GM12873 (cell line): Measurements from ENCODE around the gene SCAMP1.

Experiments used
- TF ChIP-seq, protein P1 (sequence below): IDR thresholded peaks from 2 replicates; pipeline ENCODE4 v1.5.1; 2012; ENCODE audit warnings: low read depth, mild to moderate bottlenecking, moderate library complexity, low read length, control low read depth; ENCODE audit not compliant: insufficient read depth; ENCODE audit errors: missing control alignments

Gene SCAMP1

DNA sequence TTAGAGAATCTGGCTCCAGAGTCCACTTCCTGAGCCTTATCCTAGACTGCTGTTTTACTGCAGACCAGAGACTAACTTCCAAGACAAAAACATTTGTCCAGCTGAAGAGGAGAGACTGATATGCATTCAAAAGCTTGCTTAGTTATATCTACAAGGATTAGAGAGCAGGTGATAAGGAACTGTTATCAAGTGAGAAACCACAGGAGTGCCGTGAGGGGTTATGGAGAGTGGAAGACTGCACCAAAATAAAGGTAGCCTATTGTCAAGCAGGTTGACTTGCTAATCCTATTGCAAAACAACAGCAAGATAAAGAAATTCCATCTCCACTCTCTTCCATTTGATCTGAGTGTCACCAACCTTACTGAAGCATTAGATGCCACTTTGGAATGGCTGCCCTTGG lies 139.1 kb downstream of the SCAMP1 start:
- TF ChIP-seq, protein P1, sequence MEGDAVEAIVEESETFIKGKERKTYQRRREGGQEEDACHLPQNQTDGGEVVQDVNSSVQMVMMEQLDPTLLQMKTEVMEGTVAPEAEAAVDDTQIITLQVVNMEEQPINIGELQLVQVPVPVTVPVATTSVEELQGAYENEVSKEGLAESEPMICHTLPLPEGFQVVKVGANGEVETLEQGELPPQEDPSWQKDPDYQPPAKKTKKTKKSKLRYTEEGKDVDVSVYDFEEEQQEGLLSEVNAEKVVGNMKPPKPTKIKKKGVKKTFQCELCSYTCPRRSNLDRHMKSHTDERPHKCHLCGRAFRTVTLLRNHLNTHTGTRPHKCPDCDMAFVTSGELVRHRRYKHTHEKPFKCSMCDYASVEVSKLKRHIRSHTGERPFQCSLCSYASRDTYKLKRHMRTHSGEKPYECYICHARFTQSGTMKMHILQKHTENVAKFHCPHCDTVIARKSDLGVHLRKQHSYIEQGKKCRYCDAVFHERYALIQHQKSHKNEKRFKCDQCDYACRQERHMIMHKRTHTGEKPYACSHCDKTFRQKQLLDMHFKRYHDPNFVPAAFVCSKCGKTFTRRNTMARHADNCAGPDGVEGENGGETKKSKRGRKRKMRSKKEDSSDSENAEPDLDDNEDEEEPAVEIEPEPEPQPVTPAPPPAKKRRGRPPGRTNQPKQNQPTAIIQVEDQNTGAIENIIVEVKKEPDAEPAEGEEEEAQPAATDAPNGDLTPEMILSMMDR = no peak

DNA sequence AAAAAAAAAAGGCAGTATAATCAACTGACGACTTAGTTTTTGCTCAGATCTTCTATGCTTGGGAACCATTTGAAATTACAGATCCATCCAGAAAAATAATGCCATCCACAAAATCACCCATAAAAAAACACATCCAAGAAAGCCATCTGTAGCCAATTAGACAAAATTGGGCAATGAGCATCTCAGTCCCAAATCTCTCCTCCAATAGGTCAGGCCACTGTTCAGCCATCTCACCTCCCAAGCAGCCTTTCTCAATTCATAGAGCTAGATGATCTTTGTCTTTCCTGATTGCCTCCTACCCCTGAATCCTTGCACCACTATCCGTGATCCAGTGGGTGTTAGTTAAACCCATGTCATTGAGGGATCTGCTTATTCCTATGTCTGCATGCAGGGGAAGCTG lies 139.6 kb downstream of the SCAMP1 start:
- TF ChIP-seq, protein P1 = no peak

DNA sequence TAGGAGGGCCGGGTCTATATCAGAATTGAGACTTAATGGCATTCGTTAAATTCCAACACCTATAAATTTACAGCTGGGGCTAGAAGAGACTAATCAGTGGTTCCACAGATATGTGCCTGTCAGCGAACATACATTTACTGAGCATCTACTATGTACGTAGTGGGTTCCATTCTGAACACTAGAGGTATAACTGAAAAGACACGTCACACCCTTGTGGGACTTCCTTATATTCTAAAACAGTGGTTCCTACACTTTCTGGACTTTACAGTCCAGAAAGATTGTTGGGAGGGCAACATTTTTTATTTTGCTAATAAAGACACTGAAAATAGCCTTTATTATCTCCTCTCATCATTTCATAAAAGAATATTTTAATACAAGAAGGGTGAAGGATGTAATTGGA lies 140.5 kb downstream of the SCAMP1 start:
- TF ChIP-seq, protein P1 = no peak

DNA sequence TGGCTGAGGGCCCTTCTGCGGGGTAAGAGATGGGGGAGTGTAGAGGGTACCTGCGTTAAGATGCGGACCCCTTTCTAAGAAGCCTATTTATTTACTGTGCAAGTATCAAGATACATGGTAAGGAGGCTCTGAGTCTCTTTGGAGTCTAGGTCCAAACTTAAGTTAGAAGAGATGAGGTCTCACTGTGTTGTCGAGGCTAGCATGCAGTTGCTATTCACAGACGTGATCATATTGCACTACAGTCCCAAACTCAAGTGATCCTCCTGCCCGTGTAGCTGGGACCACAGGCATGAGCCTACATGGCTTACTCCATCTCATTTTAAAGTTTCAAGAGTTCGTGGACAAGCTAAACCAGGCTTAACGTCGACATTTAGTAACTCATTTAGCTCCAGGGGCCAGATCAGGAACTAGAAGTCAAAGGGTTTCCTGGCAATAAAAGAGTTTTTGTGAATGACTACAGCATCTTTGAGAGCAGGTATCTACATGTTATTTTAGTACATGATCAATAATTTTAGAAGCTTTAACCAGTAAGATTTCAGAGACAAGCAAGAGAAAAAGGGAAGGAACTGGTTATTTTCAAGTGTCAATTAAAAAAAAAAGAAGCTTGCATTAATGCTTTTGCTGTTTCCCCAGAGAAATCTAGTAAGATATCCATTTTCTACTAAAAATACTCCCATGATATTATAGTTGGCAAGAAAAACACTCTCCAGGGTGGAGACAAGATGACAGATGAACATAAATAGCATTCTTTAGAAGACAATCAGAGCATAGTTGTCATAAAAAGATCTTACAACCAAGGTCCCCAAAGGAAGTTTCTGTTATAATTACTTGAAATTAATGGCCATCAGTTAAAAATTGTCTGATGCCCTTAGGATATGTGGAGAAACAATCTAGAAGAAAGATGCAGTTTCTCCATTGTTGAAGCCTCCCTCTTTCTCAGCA lies 141.3 kb downstream of the SCAMP1 start:
- TF ChIP-seq, protein P1 = no peak

DNA sequence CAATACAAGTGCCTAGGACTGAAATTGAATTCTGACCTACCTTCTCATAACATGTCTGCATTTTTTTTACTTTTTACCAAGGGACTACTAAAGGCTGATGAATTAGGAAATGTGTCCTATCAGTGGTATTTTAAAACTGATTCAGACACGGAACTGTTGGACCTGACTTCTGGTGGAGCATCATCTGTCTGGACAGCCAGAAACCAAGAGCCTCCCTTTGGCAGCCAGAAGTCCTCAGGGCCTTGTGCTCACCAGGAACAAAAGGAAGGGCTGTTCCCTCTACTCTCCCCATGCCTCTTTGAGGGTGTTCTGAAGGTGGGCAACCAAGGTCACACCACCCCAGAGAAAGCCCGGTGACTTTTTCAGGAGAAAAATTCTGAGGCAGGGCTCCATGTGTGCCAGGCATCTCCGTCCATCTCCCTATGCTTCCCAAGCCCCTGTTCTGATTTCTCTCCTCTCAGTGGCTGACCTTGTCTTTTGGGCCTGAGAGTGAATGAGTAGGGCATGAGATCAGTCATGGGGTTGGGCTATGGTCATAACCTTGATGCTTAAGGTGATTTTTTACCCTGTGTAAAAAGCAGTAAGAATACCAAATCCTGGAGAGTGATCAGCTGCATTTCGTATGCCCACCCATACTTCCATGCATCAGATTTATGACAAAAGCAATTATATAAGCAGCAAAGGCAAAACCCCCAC lies 143.7 kb downstream of the SCAMP1 start:
- TF ChIP-seq, protein P1 = no peak

DNA sequence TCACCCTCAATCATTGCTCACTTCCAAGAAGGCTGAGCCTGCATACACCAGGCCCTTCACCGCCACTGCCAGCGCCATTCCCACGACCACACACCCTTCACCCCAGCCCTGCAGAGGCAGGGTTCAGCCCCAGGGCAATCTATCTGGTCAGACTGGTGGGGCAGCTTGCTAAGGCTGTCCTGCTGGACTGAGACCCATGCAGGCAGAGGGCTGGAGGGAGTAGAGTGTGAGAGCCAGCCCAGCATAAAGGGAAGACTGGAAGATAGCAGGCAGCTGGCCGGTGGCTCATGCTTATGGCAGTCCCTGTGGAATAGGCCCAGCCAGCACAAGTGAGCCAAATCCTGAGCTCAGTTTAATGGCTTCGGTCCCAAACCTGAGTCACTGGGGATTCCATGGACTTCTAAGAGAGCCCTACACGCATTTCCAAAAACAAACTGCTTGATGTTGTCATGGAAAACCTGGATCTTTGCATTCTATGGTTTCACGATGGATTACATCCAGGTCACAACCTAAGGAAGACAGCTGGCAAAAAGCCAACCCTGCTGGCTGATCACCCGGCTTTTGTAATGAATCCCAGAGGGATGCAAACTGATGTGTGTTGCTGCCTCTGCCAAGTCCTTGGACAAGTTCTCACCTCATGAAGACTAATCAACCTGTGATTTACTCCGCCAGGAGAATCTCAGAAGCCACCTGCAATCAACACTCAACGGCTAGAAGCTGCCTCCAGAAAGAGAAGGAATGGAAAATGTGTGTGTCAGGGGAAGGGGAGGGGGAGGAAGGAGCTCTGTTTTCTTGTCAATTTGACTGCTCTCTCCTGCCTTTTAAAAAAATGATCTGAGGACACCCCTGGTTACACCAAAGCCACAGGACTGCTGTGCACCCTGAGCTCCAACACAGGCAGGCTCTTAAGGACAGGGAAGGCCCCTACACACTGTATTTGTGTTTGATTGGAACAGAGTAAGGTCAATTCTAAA lies 144.6 kb downstream of the SCAMP1 start:
- TF ChIP-seq, protein P1 = no peak

DNA sequence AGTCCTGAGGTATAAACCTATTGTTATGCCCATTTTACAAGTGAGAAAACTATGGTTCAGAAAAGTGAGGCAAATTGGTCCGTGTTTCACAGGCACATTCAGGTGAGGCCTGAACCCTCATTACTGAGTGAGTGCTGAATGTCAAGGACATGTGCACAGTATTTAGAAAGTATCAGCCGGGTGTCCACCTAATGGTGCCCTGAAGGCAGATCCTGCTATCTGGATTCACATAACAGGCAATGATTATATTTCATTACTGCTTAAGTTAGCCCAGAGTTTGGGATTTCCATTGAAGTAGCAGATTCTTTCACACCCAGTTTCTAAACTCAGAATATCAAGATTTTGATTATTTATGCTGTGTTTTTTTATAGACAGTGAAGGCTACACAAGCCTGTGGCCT lies 145.4 kb downstream of the SCAMP1 start:
- TF ChIP-seq, protein P1 = no peak
